Colonic mucosa (tissue), 4 donors: ENCODE measurements around the gene ING3. TPM values are rescaled to one million over a fixed set of nuclear protein-coding genes. Genes with fewer than 3 reads are reported as not detected.

Experiments used
- DNase-seq: peaks from one replicate; pipeline ENCODE4 v3.0.0-alpha.2; 2020
- H3K27ac ChIP-seq: fragments of 200-600 bp; one replicate; pipeline ENCODE4 v1.8.0; 2021
- H3K27me3 ChIP-seq: fragments of 200-600 bp; one replicate; pipeline ENCODE4 v1.8.0; 2021
- H3K36me3 ChIP-seq: fragments of 200-600 bp; one replicate; pipeline ENCODE4 v1.8.0; 2021
- H3K4me1 ChIP-seq: fragments of 200-600 bp; one replicate; pipeline ENCODE4 v1.8.0; 2021; ENCODE audit warnings: mild to moderate bottlenecking
- H3K4me3 ChIP-seq: fragments of 200-600 bp; one replicate; pipeline ENCODE4 v1.8.0; 2021
- H3K9ac ChIP-seq, 2 donors: one replicate each; pipeline ENCODE4 v1.7.0; 2013; ENCODE audit warnings: control low read depth in 2 of 2, low read depth in 2 of 2, low read length in 2 of 2
- H3K9me3 ChIP-seq: fragments of 200-600 bp; one replicate; pipeline ENCODE4 v1.8.0; 2021
- CTCF ChIP-seq: fragments of 200-600 bp; IDR thresholded peaks from one replicate; pipeline ENCODE4 v1.8.0; 2022; ENCODE audit warnings: antibody characterized with exemption, mild to moderate bottlenecking
- intact Hi-C: fragments of 100-400 bp; cut with DNase I; formaldehyde crosslinking; loops from one replicate; pipeline ENCODE4 v1.14.1; 2022
- total RNA-seq, 2 donors: library from RNA; stranded (reverse); fragmentation: NEBNext Ultra II Directional in 1 of 2; extraction: Animal tissue kit (Norgen Biotek cat#: 25700) in 1 of 2; gene quantifications; one replicate each; pipeline ENCODE4 v1.2.1, GENCODE V29; 2021
- donor health status: healthy.
- donor health status: DM: no; HTN: no; CAD: no.
- donor health status: DM: no; HTN: no; CAD: no.

ING3 gene
- total RNA-seq, result 10 to 100 TPM; 12.7 to 13.6 TPM

GRCh38 chr7:120950539-120951308 lies at the start of gene ING3:
ING3 (plus strand) TSS chr7:120950777; CDS start chr7:120950897, 120 bp downstream.
- Histone ChIP-seq H3K4me3 (peak within 1 kb of the TSS; percentile 41), H3K4me1 (no peaks in the 10 kb centered on the region), H3K9ac (peak within 1 kb of the TSS; percentile 86 to 91), H3K27ac (peak within 1 kb of the TSS; percentile 86), H3K27me3 (no peaks in the 10 kb centered on the region), H3K9me3 (no peaks in the 10 kb centered on the region), H3K36me3 (peaks cover 5% of the 10 kb centered on the region)
- TF ChIP-seq CTCF, result no peak
- intact Hi-C loops, result no loop called here
- peak; percentile 98 for DNase-seq

- H3K9ac ChIP-seq, result no peak overlapping the region
- no peaks in the 10 kb centered on the region for H3K4me1 ChIP-seq
- H3K27ac ChIP-seq, result no peak overlapping the region
- no peaks in the 10 kb centered on the region for H3K36me3 ChIP-seq
- no peak for TF ChIP-seq CTCF
- no peak overlapping the region for H3K4me3 ChIP-seq
- no peak for DNase-seq
- H3K27me3 ChIP-seq, result no peaks in the 10 kb centered on the region
- no peaks in the 10 kb centered on the region for H3K9me3 ChIP-seq
- intact Hi-C loops, result no loop called here
Measured at GRCh38 chr7:120915314-120916105, 35.1 kb upstream of the ING3 start.

- intact Hi-C loops, result no loop called here
- TF ChIP-seq CTCF, result no peak
- H3K9me3 ChIP-seq, result no peaks in the 10 kb centered on the region
Measured at GRCh38 chr7:120916121-120916520, 34.5 kb upstream of the ING3 start.

GRCh38 chr7:120916538-120916937 lies 34.0 kb upstream of the ING3 start:
- TF ChIP-seq CTCF, result no peak
- Histone ChIP-seq H3K9ac (no peak overlapping the region), H3K27ac (no peak overlapping the region), H3K9me3 (no peaks in the 10 kb centered on the region), H3K36me3 (no peaks in the 10 kb centered on the region), H3K27me3 (no peaks in the 10 kb centered on the region), H3K4me1 (no peaks in the 10 kb centered on the region), H3K4me3 (no peak overlapping the region)
- intact Hi-C loops, result no loop called here
- no peak for DNase-seq

More at GRCh38 chr7:120916121-120916520, 34.5 kb upstream of the ING3 start:
- H3K9ac ChIP-seq, result no peak overlapping the region
- DNase-seq, result no peak
- H3K4me3 ChIP-seq, result no peak overlapping the region
- H3K27me3 ChIP-seq, result no peaks in the 10 kb centered on the region
- H3K27ac ChIP-seq, result no peak overlapping the region
- H3K36me3 ChIP-seq, result no peaks in the 10 kb centered on the region
- no peaks in the 10 kb centered on the region for H3K4me1 ChIP-seq

GRCh38 chr7:120919466-120919865 lies 31.1 kb upstream of the ING3 start:
- Histone ChIP-seq H3K27ac (no peak overlapping the region), H3K36me3 (no peaks in the 10 kb centered on the region), H3K4me1 (no peaks in the 10 kb centered on the region), H3K9me3 (no peaks in the 10 kb centered on the region), H3K27me3 (no peaks in the 10 kb centered on the region), H3K9ac (no peak overlapping the region), H3K4me3 (no peak overlapping the region)
- intact Hi-C loops, result no loop called here
- no peak for TF ChIP-seq CTCF
- DNase-seq, result no peak
